ENCODE results near the gene DPYD.

DPYD gene

DNA sequence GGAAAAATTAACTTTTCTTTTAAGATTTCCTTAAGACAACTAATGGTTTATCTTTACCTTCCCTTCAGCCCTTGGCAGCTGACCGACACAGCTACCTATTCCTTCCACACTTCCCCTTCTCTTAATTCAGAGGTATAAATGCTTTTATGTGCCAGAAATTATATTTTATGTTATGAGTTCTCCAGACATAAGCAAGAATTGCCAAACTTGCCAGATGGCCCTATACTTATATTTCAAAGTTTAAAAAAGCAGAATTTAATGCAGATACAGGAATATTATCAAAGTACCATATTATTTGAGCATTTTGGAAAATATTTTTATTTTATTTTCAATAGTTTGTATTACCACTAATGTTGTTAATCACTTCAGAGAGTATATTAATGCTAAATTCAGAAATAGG is 754.2 kb downstream of the DPYD start:
- H3F3A ChIP-seq (ENCODE audit: insufficient read depth): no peaks in the 10 kb centered on the region
- no peak overlapping the region for H3K4me2 ChIP-seq (ENCODE audit: low read depth, low read length, poor library complexity, severe bottlenecking)
- no peaks in the 10 kb centered on the region for H3K79me2 ChIP-seq (ENCODE audit: insufficient read depth, low read length)
- TF ChIP-seq EZH2phosphoT487 (conservative IDR thresholded peaks at IDR 0.05; ENCODE audit: low read length): no peak
- TF ChIP-seq, protein P1, sequence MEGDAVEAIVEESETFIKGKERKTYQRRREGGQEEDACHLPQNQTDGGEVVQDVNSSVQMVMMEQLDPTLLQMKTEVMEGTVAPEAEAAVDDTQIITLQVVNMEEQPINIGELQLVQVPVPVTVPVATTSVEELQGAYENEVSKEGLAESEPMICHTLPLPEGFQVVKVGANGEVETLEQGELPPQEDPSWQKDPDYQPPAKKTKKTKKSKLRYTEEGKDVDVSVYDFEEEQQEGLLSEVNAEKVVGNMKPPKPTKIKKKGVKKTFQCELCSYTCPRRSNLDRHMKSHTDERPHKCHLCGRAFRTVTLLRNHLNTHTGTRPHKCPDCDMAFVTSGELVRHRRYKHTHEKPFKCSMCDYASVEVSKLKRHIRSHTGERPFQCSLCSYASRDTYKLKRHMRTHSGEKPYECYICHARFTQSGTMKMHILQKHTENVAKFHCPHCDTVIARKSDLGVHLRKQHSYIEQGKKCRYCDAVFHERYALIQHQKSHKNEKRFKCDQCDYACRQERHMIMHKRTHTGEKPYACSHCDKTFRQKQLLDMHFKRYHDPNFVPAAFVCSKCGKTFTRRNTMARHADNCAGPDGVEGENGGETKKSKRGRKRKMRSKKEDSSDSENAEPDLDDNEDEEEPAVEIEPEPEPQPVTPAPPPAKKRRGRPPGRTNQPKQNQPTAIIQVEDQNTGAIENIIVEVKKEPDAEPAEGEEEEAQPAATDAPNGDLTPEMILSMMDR (IDR thresholded peaks at IDR 0.05; ENCODE audit: insufficient read depth, low read length, poor library complexity, severe bottlenecking): no peak
- no peaks in the 10 kb centered on the region for H4K20me1 ChIP-seq (ENCODE audit: low read depth, low read length)
- no peak overlapping the region for H3K27ac ChIP-seq (ENCODE audit: low read depth, low read length)
- no peaks in the 10 kb centered on the region for H3K36me3 ChIP-seq (ENCODE audit: low read length)
- H3K9me2 ChIP-seq (replicated peaks; ENCODE audit: insufficient read depth, low read length): no peaks in the 10 kb centered on the region
- no peaks in the 10 kb centered on the region for H3K9me3 ChIP-seq (ENCODE audit: insufficient read depth, low read length)
- H2AFZ ChIP-seq (ENCODE audit: low read depth, low read length, severe bottlenecking): no peak overlapping the region
- no peak overlapping the region for H3K4me3 ChIP-seq (ENCODE audit: insufficient read depth, low read length, poor library complexity, severe bottlenecking)
- H3K27me3 ChIP-seq (ENCODE audit: low read length): no peaks in the 10 kb centered on the region
- H3K9ac ChIP-seq (ENCODE audit: low read length): no peak overlapping the region

DNA sequence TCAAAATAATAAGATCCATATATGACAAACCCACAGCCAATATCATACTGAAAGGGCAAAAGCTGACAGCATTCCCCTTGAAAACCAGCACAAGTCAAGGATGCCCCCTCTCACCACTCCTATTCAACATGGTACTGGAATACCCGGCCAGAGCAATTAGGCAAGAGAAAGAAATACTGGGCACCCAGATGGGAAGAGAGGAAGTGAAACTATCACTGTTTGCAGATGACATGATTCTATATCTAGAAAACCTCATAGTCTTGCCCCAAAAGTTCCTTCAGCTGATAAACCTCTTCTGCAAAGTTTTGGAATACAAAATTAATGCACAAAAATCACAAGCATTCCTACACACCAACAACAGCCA is 756.6 kb downstream of the DPYD start:
- Histone ChIP-seq H3K27ac (ENCODE audit: low read depth, low read length) (no peak overlapping the region), H3K9me3 (ENCODE audit: insufficient read depth, low read length) (no peaks in the 10 kb centered on the region), H3K9me2 (replicated peaks; ENCODE audit: insufficient read depth, low read length) (no peaks in the 10 kb centered on the region), H2AFZ (ENCODE audit: low read depth, low read length, severe bottlenecking) (no peak overlapping the region), H3K9ac (ENCODE audit: low read length) (no peak overlapping the region), H3K79me2 (ENCODE audit: insufficient read depth, low read length) (no peaks in the 10 kb centered on the region), H3K36me3 (ENCODE audit: low read length) (no peaks in the 10 kb centered on the region), H3K4me2 (ENCODE audit: low read depth, low read length, poor library complexity, severe bottlenecking) (no peak overlapping the region), H3F3A (ENCODE audit: insufficient read depth) (no peaks in the 10 kb centered on the region), H4K20me1 (ENCODE audit: low read depth, low read length) (no peaks in the 10 kb centered on the region), H3K4me3 (ENCODE audit: insufficient read depth, low read length, poor library complexity, severe bottlenecking) (no peak overlapping the region), H3K27me3 (ENCODE audit: low read length) (no peaks in the 10 kb centered on the region)
- TF ChIP-seq, protein P1 (IDR thresholded peaks at IDR 0.05; ENCODE audit: insufficient read depth, low read length, poor library complexity, severe bottlenecking): no peak
- TF ChIP-seq EZH2phosphoT487 (conservative IDR thresholded peaks at IDR 0.05; ENCODE audit: low read length): no peak

DNA sequence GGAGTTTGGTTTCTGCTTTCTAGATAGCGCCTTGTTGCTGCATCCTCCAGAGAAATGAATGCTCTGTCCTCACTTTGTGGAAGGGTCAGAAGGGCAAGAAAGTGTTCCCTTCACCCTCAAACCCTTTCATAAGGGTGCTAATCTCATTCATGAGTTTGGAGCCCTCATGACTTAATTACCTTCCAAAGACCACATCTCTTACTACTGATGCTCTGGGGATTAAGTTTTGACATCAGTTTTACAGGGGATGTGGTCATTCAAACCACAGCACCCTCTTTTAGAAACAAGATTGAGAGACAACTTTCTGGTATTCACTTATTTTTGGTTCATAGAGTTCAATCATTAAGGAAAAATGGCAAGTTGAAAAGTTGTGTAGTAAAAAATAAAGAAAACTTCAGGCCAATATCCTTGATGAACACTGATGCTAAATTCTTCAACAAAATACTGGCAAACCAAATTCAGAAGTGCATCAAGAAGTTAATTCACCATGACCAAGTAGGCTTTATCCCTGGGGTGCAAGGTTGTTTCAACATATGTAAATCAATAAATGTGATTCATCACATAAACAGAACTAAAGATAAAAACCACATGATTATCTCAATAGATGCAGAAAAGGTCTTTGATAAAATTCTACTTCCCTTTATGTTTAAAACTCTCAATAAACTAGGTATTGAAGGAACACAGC is 757.1 kb downstream of the DPYD start:
- no peaks in the 10 kb centered on the region for H3K36me3 ChIP-seq (ENCODE audit: low read length)
- no peaks in the 10 kb centered on the region for H3K9me2 ChIP-seq (replicated peaks; ENCODE audit: insufficient read depth, low read length)
- H3K4me3 ChIP-seq (ENCODE audit: insufficient read depth, low read length, poor library complexity, severe bottlenecking): no peak overlapping the region
- no peaks in the 10 kb centered on the region for H3K27me3 ChIP-seq (ENCODE audit: low read length)
- TF ChIP-seq, protein P1 (IDR thresholded peaks at IDR 0.05; ENCODE audit: insufficient read depth, low read length, poor library complexity, severe bottlenecking): no peak
- no peak for TF ChIP-seq EZH2phosphoT487 (conservative IDR thresholded peaks at IDR 0.05; ENCODE audit: low read length)
- no peak overlapping the region for H2AFZ ChIP-seq (ENCODE audit: low read depth, low read length, severe bottlenecking)
- H3K79me2 ChIP-seq (ENCODE audit: insufficient read depth, low read length): no peaks in the 10 kb centered on the region
- no peak overlapping the region for H3K27ac ChIP-seq (ENCODE audit: low read depth, low read length)
- H3K4me2 ChIP-seq (ENCODE audit: low read depth, low read length, poor library complexity, severe bottlenecking): no peak overlapping the region
- H3K9ac ChIP-seq (ENCODE audit: low read length): no peak overlapping the region
- no peaks in the 10 kb centered on the region for H3F3A ChIP-seq (ENCODE audit: insufficient read depth)
- no peaks in the 10 kb centered on the region for H3K9me3 ChIP-seq (ENCODE audit: insufficient read depth, low read length)
- no peaks in the 10 kb centered on the region for H4K20me1 ChIP-seq (ENCODE audit: low read depth, low read length)

Measured in SU-DHL-6 (cell line).